ENCODE data around the gene LIN7A. TPM values are rescaled to one million over a fixed set of nuclear protein-coding genes. Genes with fewer than 3 reads are reported as not detected.

Gene LIN7A
- total RNA-seq, 1 donor from 2014 or later, result 27.7 TPM

DNA sequence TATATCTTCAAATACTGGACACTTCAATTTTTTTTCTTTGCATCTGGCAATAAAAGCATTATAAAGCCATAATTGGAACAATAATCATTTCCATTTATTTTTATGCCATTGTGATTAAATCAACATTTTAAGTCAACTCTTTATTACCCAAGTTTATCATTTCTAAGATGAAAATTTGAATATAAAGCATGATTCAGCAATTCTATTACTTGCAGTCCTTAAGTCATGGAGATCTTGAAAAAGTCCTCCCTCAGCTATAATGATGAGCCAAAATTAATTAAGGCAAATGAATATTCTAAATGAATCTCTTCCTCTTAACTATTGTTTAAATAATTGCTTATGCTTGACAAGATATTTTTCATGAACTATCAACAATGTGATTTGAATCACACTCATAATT lies 65.7 kb downstream of the LIN7A start:
- no peak overlapping the region for H3K27ac Mint-ChIP-seq (ENCODE audit: unreplicated experiment)
- no peak for DNase-seq (ENCODE audit: extremely low spot score, unreplicated experiment)
- TF ChIP-seq, protein P1, sequence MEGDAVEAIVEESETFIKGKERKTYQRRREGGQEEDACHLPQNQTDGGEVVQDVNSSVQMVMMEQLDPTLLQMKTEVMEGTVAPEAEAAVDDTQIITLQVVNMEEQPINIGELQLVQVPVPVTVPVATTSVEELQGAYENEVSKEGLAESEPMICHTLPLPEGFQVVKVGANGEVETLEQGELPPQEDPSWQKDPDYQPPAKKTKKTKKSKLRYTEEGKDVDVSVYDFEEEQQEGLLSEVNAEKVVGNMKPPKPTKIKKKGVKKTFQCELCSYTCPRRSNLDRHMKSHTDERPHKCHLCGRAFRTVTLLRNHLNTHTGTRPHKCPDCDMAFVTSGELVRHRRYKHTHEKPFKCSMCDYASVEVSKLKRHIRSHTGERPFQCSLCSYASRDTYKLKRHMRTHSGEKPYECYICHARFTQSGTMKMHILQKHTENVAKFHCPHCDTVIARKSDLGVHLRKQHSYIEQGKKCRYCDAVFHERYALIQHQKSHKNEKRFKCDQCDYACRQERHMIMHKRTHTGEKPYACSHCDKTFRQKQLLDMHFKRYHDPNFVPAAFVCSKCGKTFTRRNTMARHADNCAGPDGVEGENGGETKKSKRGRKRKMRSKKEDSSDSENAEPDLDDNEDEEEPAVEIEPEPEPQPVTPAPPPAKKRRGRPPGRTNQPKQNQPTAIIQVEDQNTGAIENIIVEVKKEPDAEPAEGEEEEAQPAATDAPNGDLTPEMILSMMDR (IDR thresholded peaks at IDR 0.05), result no peak
- peaks cover 2% of the 10 kb centered on the region for H3K36me3 Mint-ChIP-seq (ENCODE audit: unreplicated experiment)
- H3K4me3 Mint-ChIP-seq (ENCODE audit: unreplicated experiment), result no peak overlapping the region
- peaks cover 12% of the 10 kb centered on the region for H3K4me1 Mint-ChIP-seq (ENCODE audit: unreplicated experiment)
- no peaks in the 10 kb centered on the region for H3K27me3 Mint-ChIP-seq (ENCODE audit: unreplicated experiment)
- no peaks in the 10 kb centered on the region for H3K9me3 Mint-ChIP-seq (ENCODE audit: unreplicated experiment)

DNA sequence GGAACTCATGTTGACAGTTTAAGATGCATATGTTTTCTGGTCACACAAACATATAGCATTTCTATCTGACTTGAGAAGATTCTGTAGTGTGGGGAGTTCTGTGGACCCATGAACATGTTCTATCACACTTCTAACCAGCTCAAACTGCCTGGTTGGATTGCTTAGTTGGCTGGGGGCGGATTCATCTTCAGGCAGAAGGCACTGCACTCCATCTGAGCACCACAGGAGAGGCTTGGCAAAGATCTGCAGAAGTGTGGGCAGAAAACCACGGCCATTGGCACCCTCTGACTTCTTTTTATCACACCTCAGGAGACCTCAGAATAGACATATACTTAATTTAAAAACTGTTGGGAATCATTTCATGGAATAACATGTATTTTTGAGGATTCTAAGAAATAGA lies 68.5 kb downstream of the LIN7A start:
- Mint-ChIP-seq H3K27me3 (ENCODE audit: unreplicated experiment) (no peaks in the 10 kb centered on the region), H3K36me3 (ENCODE audit: unreplicated experiment) (peaks cover 2% of the 10 kb centered on the region), H3K4me3 (ENCODE audit: unreplicated experiment) (no peak overlapping the region), H3K27ac (ENCODE audit: unreplicated experiment) (no peak overlapping the region), H3K4me1 (ENCODE audit: unreplicated experiment) (peaks cover 18% of the 10 kb centered on the region), H3K9me3 (ENCODE audit: unreplicated experiment) (no peaks in the 10 kb centered on the region)
- DNase-seq (ENCODE audit: extremely low spot score, unreplicated experiment), result no peak
- TF ChIP-seq, protein P1 (IDR thresholded peaks at IDR 0.05), result no peak

DNA sequence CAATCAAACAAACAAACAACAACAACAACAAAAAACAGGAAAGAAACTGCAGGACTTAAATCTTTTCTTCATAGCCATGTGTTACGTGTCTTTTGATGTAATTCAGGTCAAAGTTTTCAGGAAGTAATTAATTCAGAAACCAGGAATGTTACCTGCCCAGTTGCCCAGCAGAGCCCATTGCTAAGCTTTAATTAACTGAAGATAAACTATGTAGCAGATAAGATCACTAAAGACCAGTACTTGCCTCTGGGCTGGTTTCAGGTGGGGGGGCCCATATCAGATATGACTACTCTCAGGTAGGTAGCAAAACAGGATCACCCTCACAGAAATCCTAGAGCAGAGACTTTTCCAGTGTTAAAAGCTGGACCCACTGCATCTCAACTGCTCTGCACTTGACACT lies 69.2 kb downstream of the LIN7A start:
- Mint-ChIP-seq H3K4me1 (ENCODE audit: unreplicated experiment) (peaks cover 23% of the 10 kb centered on the region), H3K27ac (ENCODE audit: unreplicated experiment) (no peak overlapping the region), H3K9me3 (ENCODE audit: unreplicated experiment) (no peaks in the 10 kb centered on the region), H3K4me3 (ENCODE audit: unreplicated experiment) (no peak overlapping the region), H3K27me3 (ENCODE audit: unreplicated experiment) (no peaks in the 10 kb centered on the region), H3K36me3 (ENCODE audit: unreplicated experiment) (peaks cover 2% of the 10 kb centered on the region)
- DNase-seq (ENCODE audit: extremely low spot score, unreplicated experiment), result no peak
- TF ChIP-seq, protein P1 (IDR thresholded peaks at IDR 0.05), result no peak

DNA sequence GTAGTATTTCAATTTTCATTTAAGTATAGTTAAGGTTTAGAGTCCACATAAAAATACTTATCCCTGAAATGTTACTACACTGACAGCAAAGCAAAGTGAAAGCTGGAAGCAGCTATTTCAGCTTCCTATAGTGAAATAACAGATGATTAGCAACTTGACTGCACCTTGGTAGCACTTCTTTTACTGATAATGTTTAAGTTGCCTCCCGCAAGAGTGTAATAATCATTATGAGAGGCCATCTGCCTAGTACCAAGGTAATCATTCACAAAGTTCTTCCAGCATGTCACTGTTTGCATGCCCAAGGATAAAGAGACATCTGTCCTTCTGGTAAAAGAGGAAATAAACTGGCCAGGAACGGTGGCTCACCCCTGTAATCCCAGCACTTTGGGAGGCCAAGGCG lies 69.8 kb downstream of the LIN7A start:
- Mint-ChIP-seq H3K4me3 (ENCODE audit: unreplicated experiment) (no peak overlapping the region), H3K36me3 (ENCODE audit: unreplicated experiment) (peaks cover 2% of the 10 kb centered on the region), H3K27me3 (ENCODE audit: unreplicated experiment) (no peaks in the 10 kb centered on the region), H3K9me3 (ENCODE audit: unreplicated experiment) (no peaks in the 10 kb centered on the region), H3K27ac (ENCODE audit: unreplicated experiment) (no peak overlapping the region), H3K4me1 (ENCODE audit: unreplicated experiment) (peaks cover 29% of the 10 kb centered on the region)
- TF ChIP-seq, protein P1 (IDR thresholded peaks at IDR 0.05), result no peak
- DNase-seq (ENCODE audit: extremely low spot score, unreplicated experiment), result no peak

DNA sequence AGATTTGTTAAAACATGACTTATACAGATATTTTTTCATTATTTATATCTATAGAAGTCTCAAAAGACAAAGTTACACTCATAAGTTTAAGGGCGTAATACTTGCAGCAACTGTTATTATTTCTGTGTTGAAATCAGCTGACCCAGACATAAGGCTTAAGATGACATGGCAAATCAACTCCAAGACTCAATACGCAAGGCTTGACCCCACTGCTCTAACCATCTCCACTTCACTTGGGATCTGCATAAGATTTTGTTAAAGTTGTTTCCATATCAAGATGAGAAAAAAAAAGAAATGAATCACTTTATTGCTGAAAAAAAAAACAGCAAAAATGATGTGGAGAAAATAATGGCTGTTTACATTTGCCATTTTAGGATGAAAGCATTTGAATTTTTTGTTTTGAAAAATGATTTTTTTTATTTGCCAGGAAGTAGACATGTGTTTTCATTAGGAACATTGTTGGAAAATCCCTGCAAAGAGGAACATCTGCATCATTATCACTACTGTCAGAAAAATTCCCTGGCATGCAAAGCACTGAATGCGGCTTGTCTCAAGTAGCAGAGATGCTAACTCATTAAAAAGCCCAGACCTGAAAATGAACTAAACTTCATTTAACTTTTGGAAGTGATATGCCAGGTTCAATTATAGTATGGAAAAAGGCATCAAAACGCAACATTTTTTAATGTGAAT lies 73.5 kb downstream of the LIN7A start:
- Mint-ChIP-seq H3K4me1 (ENCODE audit: unreplicated experiment) (peaks cover 50% of the 10 kb centered on the region), H3K9me3 (ENCODE audit: unreplicated experiment) (no peaks in the 10 kb centered on the region), H3K4me3 (ENCODE audit: unreplicated experiment) (peak overlapping the region; percentile 44), H3K27me3 (ENCODE audit: unreplicated experiment) (no peaks in the 10 kb centered on the region), H3K27ac (ENCODE audit: unreplicated experiment) (peak overlapping the region; percentile 53), H3K36me3 (ENCODE audit: unreplicated experiment) (peaks cover 4% of the 10 kb centered on the region)
- TF ChIP-seq, protein P1 (IDR thresholded peaks at IDR 0.05), result no peak
- DNase-seq (ENCODE audit: extremely low spot score, unreplicated experiment), result no peak

All from osteocyte (in vitro differentiated cells).